GM21529 (cell line): ENCODE data around the gene MZB1.
A peak's percentile ranks its signal among the peaks of the same experiment; 100 is the strongest.

Experiments used
- ATAC-seq: cut with Tn5 transposase; IDR thresholded peaks from one replicate; pipeline ENCODE4 v1.9.1; 2021; ENCODE audit not compliant: unreplicated experiment

The MZB1 gene

GRCh38 chr5:139389701-139390638 lies at the start of gene MZB1:
Gene MZB1 (minus strand): TSS chr5:139389913. CDS start chr5:139389856, 57 bp downstream.
- ATAC-seq: peak; percentile 43

GRCh38 chr5:139439013-139439903 lies 49.5 kb upstream of the MZB1 start, which contains the start of gene DNAJC18:
Gene DNAJC18 (minus strand): TSS chr5:139439525. CDS start chr5:139439445, 80 bp downstream.
- ATAC-seq: peak; percentile 89

- ATAC-seq: no peak
These were observed 48.9 kb upstream of the MZB1 start for GRCh38 chr5:139438707-139439012.

- no peak for ATAC-seq
These were observed 46.0 kb upstream of the MZB1 start for GRCh38 chr5:139435676-139436075.

- no peak for ATAC-seq
These were observed 42.0 kb upstream of the MZB1 start for GRCh38 chr5:139431706-139432105.

GRCh38 chr5:139430015-139430414 lies 40.3 kb upstream of the MZB1 start:
- no peak for ATAC-seq

- ATAC-seq: no peak
These were observed 36.6 kb upstream of the MZB1 start for GRCh38 chr5:139426203-139426885.

GRCh38 chr5:139425497-139425896 lies 35.8 kb upstream of the MZB1 start:
- ATAC-seq: no peak

- ATAC-seq: peak; percentile 68
These were observed 32.7 kb upstream of the MZB1 start for GRCh38 chr5:139422307-139422893.

GRCh38 chr5:139419226-139420192 lies 29.8 kb upstream of the MZB1 start:
- ATAC-seq: no peak

GRCh38 chr5:139418793-139419192 lies 29.1 kb upstream of the MZB1 start:
- ATAC-seq: no peak

GRCh38 chr5:139417214-139417613 lies 27.5 kb upstream of the MZB1 start:
- ATAC-seq: no peak

- no peak for ATAC-seq
These were observed 26.9 kb upstream of the MZB1 start for GRCh38 chr5:139416651-139417050.

- ATAC-seq: no peak
These were observed 26.2 kb upstream of the MZB1 start for GRCh38 chr5:139415869-139416268.

- no peak for ATAC-seq
These were observed 25.6 kb upstream of the MZB1 start for GRCh38 chr5:139415221-139415861.

GRCh38 chr5:139414581-139415130 lies 24.9 kb upstream of the MZB1 start:
- ATAC-seq: no peak

- no peak for ATAC-seq
These were observed 24.2 kb upstream of the MZB1 start for GRCh38 chr5:139413963-139414362.

GRCh38 chr5:139413153-139413552 lies 23.4 kb upstream of the MZB1 start:
- no peak for ATAC-seq
